UCSD-AML1 (cell line): Measurements from ENCODE around the gene TELO2.

Experiments used
- DNase-seq: peaks from one replicate; lab custom pipeline; 2025; ENCODE audit not compliant: unreplicated experiment; lab: John Stamatoyannopoulos, UW

Gene TELO2

DNA sequence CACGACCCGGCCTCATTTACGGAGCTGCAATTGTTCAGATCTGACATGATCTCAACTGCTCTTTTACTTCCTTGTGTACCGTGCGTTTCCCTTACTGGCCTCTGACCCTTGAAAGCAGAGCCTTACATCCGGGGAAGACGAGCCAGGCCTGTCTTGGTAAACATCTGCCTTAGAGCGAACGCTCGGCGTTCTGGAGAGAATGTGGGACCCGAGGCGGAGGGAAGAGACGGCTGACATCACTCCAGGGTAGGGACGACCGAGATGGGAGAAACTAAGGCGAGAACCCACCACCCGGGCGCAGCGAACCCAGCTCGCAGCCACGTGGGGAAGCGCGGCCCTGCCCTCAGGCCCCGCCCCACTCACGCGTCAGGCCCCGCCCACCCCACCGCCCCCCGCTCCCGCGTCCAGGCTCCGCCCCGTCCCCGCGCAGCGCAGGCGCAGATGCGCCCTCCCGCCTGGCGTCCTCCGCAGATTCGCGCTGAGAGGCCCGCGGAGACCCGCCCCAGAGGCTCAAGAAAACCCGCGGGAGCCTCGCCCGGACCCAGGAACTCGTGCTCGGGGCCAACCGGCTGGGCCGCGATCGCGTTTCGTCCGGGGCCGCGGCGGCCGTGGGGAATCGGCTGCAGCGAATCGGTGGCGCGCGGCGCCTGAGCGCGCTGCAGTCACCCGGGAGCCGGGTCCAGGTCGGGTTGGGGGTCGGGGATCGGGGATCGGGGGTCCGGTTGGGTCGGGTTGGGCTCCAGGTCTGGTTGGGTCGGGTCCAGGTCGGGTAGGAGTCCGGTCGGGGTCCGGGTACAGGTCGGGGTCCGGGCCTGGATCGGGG, at the start of gene TELO2:
TELO2 (plus strand) TSS at position 438 of the 823 bp plus-strand sequence. CDS start 922 bp downstream, outside the sequence.
- DNase-seq, result peak; percentile 85

DNA sequence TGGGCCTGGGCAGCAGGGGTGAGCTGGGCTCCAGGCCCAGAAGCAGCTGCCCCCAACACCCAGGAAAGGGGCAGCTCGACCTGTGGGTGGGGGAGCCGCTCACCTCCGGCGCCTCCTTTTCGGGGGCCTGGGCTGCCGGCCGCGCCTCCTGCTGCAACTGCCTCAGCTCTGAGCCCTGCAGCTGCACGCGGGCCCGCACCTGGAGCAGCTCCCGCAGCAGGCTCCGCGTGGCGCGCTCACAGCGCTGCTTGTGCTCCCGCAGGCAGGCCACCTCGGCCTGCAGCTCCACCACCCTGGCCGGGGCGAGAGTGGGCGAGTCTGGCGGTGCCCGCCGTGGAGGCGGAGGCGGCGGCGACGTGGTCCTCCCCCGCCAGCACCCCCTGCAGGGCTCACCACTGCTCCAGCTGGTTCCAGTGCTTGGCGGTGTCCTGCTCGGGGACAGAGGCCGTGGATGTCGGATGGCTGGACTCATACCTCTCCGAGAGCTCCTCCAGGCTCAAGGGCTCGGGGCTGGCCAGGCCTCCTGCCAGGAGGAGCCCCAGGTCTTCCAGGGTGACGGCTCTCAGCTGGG, 49.7 kb upstream of the TELO2 start:
- DNase-seq, result no peak

DNA sequence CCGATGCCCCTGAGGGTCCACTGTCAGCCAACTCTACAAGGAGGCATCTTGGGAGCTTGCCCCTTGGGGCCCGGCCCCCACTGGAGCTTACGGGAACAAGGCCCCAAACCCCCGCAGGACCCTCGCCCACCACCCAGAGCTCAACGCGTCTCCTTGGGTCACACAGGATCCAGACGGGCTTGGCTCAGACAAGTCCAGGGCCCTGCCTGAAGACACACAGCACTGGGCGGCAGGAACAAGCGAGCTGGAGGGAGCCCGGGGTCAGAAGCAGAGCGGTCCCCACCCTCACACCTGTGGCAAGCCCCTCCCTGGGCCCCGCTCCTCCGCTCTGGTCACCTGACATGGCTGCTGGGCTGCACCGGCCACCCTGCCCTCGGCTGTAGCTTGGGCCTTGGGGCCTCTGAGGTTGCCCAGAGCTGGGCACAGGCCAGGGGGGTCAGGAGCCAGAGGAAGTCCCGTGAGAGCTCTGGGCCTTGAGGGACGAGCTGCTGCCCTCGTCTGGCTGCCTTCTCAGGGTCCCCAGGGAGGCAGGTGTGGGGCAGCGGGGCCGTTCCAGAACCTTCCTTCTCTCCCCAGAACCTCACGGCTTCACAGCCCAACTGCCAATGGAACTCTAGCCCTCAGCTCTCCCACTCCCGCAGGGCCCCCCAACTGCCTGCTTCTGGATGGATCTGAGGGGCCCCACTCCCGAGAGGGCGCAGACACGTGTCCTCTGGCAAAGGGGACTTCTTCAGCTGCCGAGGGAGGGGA, 49.0 kb upstream of the TELO2 start, which contains the start of gene CCDC154:
CCDC154 (minus strand) TSS at position 577 of the 750 bp plus-strand sequence; CDS start at position 343, 234 bp downstream.
- DNase-seq, result no peak

DNA sequence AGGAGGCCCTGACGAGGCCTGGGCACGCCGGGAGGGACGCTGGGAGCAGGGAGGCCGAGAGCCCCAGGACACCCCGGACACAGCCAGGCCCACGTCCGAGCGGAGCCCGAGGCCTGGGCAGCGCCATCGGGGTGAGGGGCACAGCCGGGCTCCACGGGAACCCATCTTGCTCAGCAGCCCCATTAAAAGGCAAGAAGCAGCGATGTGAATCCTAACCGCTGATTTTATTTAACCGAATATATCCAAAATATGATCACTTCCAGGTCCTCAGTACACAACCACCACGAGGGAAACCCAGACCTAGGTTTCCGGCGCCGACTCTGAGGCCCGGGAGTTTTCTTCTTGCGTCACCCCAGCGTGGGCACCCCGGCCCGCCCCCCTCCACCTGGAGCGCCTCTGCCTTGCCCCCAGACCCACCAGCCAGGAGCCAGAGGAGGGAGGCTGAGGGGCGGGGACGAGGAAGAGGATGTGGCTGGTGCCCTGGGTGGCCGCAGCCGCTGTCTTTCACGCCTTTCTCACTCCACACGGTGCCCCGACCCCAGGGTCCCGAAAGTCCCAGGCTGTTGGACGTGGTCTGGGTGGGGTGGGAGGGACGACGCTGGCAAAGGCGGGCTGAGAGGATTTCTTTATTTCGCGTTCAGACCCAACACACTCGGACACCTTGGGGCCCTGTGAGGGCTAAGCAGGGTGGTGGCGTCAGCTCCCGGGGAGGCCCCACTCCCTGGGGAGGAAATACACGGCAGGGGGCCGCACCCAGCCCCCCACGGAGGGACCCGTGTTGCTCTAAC, 48.2 kb upstream of the TELO2 start:
- no peak for DNase-seq

DNA sequence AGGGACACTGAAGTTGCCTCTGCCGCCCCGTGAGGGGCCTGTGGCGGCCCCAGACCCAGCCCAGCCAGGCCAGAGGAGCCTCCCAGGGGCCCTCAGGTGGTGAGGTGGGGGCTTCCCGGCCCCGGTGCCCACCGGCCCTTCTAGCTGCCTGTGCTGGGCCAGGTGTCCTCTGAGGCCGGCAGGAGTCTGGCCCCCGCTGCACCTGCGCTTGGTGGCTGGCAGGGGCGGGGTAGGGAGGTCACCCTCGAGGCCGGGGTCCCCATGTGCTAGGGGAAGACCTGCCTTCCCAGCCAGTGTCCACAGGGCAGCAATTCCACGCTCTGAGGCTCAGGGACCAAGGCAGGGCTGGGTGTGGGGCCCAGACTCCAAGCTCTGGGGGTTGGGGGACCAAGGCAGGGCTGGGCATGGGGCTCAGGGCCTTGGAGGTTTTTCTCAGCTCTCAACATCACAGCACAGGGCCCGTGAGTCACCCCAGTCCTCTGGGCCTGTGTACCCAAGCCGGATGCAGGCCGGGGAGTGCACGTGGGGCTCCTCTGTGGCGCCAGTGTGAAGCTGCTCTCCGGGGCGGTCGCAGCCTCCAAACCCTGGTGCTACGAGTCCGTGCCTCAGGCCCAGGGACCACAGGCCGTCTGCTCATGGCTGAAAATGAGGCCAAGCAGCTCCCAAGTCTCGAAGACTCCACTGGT, 47.5 kb upstream of the TELO2 start:
- DNase-seq, result no peak

DNA sequence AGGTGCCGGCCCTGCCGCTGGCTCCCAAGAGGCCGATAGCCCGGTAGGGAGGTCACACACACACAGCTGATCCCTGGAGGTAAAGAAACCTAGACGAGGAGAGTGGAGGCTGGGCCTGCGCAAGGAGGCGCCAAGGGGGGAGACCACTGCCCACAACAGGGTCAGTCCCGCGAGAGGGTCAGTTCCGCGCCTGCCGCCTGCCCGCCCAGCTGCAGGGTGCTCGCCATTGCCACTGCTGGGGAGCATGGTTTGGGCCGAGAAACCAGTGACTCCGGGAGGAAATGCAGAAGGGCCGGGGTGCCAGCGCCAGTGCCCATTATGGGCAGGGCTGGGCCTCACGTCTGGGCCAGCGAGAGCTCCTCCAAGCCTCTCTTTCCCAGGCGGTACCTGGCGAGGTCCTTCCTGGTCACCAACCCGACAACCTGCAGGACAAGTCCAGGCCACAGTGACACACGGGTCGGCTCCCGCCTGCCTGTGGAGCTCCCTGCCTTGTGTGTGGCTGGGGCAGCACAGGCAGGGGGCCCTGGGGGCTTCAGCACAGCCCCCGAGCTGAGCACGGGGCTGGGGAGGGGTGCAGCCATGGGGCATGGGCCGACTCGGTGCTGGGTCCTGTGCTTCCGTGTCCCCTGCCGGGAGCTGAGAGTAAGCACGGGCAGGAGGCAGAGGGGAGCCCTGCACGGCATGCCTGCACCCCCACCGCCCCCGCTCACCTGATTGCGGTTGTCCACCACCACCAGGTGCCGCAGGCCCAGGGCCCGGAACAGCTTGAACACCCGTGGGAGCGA, 46.7 kb upstream of the TELO2 start:
- DNase-seq, result no peak

DNA sequence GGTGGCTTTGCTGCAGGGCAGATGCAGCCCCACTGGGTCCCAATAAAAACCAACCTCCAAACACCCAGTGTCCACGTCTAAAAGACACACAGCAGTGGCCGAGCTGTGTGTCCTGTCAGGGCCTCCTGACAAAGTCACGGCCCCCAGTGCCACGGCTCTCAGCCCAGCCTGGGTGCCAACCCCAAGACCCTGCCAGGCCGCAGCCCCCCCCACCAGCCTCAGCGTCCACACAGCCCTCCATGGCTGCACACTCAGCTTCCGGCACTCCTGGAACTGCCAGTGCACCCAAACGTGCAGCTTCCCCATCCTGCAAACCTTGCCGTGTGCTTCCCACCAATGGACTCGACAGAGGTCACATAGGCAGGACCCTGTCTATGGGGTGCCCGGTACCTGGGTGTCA, 45.2 kb upstream of the TELO2 start:
- DNase-seq, result no peak

DNA sequence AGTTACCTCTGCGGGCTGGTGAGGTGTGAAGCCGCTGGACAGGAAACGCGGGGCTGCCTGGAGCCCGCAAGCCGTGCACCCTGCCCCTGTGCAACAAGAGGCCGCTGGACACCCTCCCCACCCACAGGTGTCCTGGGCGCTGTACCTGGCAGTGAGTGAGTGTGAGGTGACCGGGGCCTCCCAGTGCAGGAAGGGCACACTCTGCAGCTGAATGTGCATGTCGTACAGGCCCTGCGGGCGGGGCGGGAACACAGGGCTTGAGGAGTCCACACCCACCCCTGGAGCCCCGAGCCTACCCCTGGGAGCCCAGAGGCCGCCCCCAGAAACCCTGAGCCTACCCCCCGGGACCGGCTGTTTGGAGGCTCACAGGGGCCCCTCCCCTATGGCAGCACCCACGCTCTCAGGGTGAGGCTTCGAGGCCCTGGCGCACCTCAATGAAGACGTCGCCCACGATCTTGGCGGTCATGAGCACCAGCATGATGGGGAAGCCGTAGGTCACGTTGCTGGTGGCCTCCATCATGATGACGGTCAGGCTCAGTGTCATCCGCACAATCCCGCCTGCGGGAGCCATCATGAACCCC, 44.5 kb upstream of the TELO2 start:
- DNase-seq, result no peak

DNA sequence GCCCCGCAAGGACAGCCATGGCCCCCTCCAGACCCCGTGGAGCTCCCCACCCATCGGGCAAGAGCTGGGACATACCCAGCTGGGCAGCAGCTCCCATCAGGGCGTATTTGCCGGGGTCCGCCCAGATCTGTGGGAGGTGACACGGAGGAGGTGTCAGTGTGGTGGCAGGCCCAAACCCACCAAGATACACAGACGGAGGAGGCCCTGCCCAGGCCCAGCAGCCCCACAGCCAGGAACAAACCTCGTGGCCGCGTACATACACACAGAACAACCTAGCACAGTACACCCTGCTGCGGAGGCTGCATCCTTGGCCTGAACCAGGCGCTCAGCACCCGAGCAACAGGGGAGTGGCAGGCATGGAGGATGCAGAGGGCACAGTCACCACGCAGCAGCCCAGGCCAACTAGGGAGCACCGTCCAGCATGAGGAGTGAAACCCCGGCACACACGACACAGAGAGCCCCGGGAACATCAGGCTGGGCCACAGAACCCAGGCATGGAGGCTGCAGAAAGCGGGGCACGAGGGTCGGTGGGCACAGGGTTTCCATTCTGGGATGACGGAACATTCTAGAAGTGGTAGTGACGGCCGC, 43.9 kb upstream of the TELO2 start:
- DNase-seq, result no peak

DNA sequence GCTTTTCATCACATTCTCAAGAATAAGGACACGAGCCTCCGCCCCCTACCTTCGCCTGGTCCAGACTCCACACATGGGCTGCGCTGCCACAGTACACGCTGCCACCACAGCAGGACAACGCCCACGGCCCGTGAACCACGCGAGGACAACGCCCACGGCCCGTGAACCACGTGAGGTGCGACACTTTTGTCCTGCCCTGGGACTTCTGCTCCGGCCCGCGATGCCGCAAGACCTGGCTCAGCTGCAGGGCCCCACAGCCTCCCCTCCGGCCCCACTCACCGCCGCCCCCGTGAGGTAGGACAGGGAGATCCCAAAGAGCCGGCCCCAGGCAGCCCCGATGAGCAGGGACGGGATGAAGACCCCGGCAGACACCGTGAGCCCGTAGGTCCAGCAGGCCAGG, 42.9 kb upstream of the TELO2 start:
- no peak for DNase-seq

DNA sequence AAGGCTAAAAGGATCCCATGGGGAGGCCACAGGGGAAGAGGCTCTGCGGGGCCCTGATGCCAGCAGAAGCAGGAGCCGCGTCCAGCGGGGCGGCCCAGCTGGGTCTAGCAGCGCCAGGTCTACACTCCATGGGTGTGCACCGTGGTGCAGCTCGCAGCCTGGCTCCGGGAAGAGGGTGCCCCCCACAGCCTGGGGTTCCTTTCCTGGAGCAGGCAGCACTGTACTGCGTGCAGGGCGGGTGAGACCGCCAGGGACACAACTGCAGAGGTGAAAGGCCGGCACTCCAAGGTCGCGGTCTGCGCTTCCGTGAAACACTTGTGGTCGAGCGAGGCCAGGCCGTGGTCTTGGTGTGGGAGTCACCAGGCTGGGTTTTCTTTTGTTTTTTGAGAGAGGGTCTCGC, 42.3 kb upstream of the TELO2 start:
- no peak for DNase-seq

DNA sequence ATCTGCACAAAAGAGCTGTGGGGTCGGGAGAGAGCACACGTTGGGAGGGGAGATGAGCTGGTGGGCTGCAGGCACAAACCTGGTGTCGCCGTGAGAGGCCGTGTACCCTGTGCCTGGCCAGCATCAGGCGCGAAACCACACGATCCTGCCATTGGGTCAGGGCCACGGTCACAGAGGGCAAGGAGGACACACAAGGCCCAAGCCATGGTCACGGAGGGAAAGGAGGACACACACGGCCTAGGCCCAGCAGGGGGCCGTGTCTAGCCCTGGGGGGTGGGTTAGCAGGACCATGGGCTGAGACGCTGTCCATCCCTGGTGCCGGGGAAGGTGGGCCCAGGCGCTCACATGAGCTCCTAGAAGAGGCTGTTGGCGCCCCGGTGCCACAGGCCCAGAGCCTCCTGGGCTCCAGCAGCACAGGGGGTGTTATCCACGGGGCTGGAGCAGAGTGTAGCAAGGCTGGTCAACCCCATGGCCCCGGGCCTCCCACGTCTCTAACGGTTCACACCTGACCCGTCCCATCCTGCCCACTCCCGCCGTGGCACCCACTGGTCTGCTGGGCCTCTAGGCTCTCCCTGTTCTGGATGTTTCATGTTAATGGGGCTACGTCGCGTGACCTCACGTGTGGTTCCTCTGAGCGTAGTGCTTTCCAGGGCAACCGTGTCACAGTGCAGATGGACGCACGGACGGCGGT, 41.3 kb upstream of the TELO2 start:
- DNase-seq, result no peak

DNA sequence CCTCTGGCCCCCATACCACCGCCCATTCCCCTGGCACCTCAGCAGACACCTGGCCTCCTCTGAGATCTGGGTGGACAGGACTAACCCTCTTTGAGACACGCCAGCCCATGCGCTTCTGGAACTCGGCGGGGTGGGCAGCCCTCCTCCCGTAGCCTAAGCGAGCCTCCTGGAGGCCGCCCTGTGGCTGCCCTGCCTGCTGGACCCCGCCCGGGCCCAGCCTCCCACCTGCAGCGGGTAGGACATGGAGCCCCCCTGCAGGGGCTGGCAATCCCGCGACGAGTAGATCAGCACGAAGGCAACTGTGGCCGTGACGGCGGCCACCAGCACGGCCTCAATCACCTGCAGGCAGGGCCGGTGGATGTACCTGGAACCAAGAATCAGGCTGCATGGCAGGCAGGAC, 40.6 kb upstream of the TELO2 start:
- DNase-seq, result no peak

DNA sequence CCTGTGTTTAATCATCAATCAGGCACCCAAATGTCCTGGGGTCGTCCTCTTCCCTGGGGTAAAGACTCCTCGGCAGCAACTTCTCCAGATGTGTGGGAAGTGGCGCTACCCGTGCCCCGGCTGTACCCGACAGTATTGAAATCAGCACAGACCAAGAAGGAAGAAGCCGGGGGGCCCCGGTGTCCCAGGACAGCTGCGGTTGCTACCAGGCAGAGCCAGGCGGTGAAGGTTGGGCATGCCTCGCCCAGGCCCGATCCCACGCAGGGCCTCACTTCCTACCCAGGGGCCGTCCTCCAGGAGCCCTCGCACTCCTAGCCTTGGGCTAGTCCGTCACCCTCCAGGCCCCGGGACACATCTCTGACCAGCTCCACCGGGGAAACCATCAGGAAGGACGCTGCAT, 39.8 kb upstream of the TELO2 start:
- no peak for DNase-seq

DNA sequence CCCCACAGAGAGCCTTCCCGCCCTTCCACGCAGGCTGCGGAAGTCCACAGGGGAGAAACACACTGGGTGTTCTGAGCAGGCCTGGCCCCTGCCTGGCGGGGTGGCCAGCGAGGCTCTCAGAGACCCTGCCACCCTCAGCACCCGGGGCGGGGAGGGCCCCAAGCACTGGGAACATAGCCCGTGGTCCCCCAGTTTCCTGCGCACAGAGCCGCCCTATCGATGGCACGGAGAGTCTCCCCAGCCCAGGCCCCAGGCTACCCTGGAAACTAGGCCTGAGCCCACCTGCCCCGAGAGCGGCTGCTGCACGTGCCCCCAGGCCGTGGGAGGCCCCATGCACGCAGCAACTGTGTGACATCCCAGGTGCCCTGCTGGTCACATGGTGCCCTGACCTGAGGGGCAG, 38.6 kb upstream of the TELO2 start:
- no peak for DNase-seq

DNA sequence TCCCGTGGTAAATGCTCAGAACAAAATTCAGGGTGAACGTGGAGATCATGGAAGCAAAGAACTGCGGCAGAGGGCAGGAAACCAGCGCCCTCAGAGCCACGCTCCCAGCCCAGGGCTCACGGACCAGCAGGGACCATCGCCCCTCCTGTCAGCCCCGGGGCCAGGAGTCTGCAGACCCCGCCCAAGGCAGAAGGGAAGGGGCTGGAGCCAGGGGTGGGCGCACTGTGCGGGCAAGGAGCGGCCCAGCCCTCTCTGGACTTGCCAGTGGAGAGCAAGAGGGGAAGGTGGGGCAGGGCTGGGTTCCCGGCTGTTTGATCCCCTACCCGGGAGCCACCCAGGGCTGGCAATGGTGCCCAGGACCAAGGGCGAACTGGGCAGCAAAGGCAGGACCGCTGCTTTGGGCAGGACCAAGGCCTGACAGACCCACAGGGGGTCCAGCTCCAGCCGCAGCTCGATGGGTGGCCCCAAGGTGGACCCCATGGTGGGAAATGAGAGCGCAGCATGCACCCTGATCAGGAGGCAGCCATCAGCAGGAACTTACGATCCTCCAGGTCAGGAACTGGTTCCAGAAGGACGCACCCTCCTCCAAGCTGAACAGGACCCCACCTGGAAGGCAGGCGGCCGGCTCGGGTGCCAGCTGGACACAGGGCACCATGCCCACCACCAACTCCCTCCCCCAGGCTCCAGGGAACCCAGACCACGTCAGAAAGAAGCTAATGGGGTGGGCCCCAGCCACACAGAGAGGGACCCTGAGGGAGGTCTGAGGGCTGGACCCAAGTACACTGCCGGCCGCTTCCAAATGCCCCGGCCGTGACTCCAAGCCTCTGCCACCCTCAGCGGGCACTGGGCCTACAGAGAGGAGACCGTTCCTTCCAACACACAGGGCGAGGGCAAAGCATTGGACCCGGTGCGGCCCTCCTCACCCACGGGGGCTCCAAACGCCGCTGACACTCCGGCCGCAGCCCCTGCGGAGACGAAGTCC, 37.7 kb upstream of the TELO2 start:
- no peak for DNase-seq

DNA sequence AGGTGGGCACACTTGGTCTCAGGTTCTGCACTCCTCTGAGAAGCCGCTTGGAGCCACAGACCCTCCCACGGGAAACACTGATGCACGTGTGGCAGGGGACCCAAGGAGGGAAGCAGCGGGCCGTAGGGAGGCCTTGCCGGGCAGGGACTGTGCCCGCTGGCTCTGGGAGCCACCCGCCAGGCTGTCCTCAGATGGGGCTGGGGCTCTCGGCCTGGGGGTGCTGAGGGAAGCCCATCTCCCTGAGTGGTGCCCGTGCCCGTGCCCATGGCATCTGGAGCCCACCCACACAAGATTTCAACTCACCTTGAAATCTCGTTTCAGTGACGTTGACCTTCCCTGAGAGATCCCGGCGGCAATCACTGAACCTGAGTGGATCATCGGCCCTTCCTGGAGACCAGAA, 36.2 kb upstream of the TELO2 start:
- DNase-seq, result no peak
